ENCODE results near the gene SHLD2.
"Not testable (repeated sequence)": the region's sequence is repeated elsewhere in the genome, so short reads cannot be mapped to it uniquely, and the experiment has no call there.

SHLD2 gene

GRCh38 chr10:87210309-87210708 lies 115.3 kb downstream of the SHLD2 start:
- not testable (repeated sequence) for DNase-seq (ENCODE audit: low spot score)

DNA sequence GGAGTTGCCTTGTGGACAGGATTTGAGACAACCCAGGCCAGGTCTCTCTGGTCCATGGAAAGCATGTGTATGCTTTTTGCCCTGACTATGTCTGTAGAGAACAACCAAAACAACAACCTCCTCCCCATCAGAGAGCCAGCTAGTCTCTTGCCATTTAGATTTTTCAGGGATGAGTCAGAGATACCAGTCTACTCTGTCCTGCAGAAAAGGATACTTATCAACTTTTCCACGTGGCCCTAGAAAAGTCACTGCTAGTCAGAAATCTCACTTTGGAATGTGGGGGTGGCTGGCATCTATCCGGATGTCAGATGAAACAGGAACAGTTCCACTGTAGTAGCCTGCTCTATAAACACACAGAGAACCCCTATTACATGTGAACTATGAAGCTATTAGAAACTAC lies 116.8 kb downstream of the SHLD2 start:
- not testable (repeated sequence) for DNase-seq (ENCODE audit: low spot score)

GRCh38 chr10:87213150-87213765 lies 118.3 kb downstream of the SHLD2 start:
- not testable (repeated sequence) for DNase-seq (ENCODE audit: low spot score)

DNA sequence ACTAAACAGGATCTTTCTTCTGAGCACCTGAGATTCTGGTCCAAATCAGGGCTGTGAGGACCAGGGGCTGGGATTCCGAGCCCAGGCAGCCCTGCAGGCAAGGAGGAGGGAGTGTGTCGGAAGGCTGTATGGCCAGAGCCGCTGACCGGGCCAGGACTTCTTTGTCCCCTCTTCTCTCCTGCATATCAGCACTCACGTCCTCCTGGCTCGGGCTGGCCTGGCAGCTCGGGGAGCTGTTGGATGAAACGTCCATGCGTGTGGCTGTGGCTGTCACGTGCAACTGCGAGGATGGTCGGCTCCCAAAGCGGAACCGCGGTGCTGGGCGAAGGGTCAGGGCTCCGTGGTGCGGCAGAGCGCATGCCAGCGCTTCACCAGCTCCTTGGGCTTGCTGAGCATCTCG lies 118.8 kb downstream of the SHLD2 start:
- DNase-seq (ENCODE audit: low spot score) = not testable (repeated sequence)

DNA sequence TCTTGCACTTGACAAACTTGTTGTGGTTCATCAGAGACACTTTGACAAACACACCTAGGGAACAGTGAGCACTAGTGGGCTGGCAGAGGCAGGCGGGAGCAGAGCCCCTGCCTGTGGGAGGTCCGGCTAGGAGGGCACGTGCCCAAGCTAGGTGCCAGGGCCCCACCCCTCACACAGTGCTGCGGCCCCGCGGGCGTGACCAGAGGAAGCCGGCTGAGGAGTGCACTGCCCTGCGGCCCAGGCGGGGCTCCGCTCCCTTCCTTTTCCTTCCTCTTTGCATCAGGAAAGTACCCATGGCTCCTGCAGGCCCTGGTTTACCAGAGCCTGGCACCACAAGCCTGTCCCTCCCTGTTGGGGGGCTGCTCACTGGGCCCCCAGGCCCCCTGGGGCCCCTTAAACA lies 121.1 kb downstream of the SHLD2 start:
- not testable (repeated sequence) for DNase-seq (ENCODE audit: low spot score)

- not testable (repeated sequence) for DNase-seq (ENCODE audit: low spot score)
These were observed 124.4 kb downstream of the SHLD2 start for GRCh38 chr10:87219370-87219769.

GRCh38 chr10:87222789-87223188 lies 127.8 kb downstream of the SHLD2 start:
- not testable (repeated sequence) for DNase-seq (ENCODE audit: low spot score)

DNA sequence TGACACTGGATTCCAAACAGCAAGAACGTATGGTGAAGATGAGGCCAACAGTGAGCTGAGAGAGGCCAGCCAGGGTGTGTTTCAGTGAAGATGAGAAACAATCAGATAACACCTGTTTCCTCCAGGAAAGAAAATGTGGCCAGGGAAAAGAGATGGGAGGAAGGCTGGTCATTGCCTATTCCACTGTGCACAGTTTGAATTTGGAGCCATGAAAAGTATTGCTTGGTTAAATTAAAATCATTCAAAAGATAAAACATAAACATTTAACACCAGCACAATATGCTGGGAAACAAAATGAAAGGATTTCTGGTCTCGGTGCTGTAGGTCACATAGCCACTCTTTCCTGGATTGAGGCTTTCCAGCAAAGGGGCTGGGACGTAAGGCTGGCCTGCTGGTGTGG lies 130.1 kb downstream of the SHLD2 start, which contains the start of gene NUTM2A:
Gene NUTM2A, plus strand, starts transcription at position 301 of the 400 bp plus-strand sequence. CDS start 383 bp downstream, outside the sequence.
- not testable (repeated sequence) for DNase-seq (ENCODE audit: low spot score)

- DNase-seq (ENCODE audit: low spot score) = not testable (repeated sequence)
These were observed 133.2 kb downstream of the SHLD2 start for GRCh38 chr10:87228247-87228646.

GRCh38 chr10:87229211-87229610 lies 134.2 kb downstream of the SHLD2 start:
- not testable (repeated sequence) for DNase-seq (ENCODE audit: low spot score)

- DNase-seq (ENCODE audit: low spot score) = not testable (repeated sequence)
These were observed 139.8 kb downstream of the SHLD2 start for GRCh38 chr10:87234854-87235253.

DNA sequence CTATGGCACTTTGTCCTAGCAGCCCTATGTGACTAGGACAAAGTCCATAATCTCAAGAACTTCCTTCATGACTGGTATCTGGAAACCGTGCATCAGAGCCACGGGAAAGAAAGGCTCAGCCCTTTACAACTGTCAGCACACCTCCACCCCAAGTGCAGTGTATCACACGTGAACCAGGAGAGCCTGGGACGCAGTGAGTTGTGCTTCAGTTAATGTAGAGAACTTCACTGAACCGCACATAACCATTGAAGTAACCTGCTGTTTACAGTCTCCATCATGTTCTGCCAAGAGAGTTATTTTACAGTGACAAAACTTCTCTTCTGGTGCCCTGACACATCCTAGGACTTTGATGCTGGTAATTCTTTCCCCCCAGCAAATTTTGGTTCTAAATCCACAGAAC lies 142.2 kb downstream of the SHLD2 start:
- peak; percentile 1 for DNase-seq (ENCODE audit: low spot score)

DNA sequence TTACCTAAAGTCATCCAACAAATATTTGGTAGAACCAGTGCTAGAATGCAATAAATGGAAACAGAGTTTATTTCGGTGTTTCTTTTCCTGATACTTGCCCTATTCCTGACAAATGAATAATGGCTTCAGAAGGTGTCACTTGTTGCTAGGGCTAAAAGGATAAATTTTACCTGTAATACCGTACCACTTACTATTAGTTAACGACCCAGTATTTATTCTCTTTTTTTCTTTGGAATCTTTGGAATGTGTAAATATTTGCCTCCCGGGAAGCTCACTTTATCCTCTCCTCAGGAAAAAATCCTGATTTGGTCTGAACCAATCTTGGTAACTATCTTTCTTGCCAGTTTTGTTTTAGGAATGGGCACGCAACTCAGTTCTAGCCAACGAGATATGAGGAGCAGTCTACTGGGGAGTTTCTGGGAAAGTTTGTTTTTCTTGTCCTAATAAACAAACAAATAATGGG lies 144.4 kb downstream of the SHLD2 start:
- not testable (repeated sequence) for DNase-seq (ENCODE audit: low spot score)

Data from GM20000 (cell line).